HG03175 (cell line): ENCODE results near the gene GGTA1.
"Not testable (repeated sequence)": the region's sequence is repeated elsewhere in the genome, so short reads cannot be mapped to it uniquely, and the experiment has no call there.

Experiments used
- ATAC-seq: cut with Tn5 transposase; IDR thresholded peaks from one replicate; pipeline ENCODE4 v1.9.1; 2021; ENCODE audit warnings: mild to moderate bottlenecking, moderate library complexity; ENCODE audit not compliant: unreplicated experiment

GGTA1 gene

GRCh38 chr9:121499427-121500164 lies at the start of gene GGTA1:
TSS of gene GGTA1 (minus strand) at chr9:121499844. CDS start at chr9:121467922, 31,922 bp downstream.
- no peak for ATAC-seq

- ATAC-seq: no peak
Measured at GRCh38 chr9:121548666-121549065, 49.0 kb upstream of the GGTA1 start.

GRCh38 chr9:121545875-121546423 lies 46.3 kb upstream of the GGTA1 start:
- ATAC-seq: peak; percentile 78

GRCh38 chr9:121545150-121545874 lies 45.7 kb upstream of the GGTA1 start:
- no peak for ATAC-seq

GRCh38 chr9:121542025-121542424 lies 42.4 kb upstream of the GGTA1 start:
- ATAC-seq: no peak

GRCh38 chr9:121541256-121541655 lies 41.6 kb upstream of the GGTA1 start:
- ATAC-seq: no peak

GRCh38 chr9:121538221-121538620 lies 38.6 kb upstream of the GGTA1 start:
- no peak for ATAC-seq

- no peak for ATAC-seq
Measured at GRCh38 chr9:121537283-121537682, 37.6 kb upstream of the GGTA1 start.

GRCh38 chr9:121532881-121533280 lies 33.2 kb upstream of the GGTA1 start:
- no peak for ATAC-seq

- ATAC-seq: no peak
Measured at GRCh38 chr9:121529237-121529987, 29.8 kb upstream of the GGTA1 start.

- ATAC-seq: no peak
Measured at GRCh38 chr9:121528642-121529041, 29.0 kb upstream of the GGTA1 start.

- no peak for ATAC-seq
Measured at GRCh38 chr9:121527371-121527770, 27.7 kb upstream of the GGTA1 start.

GRCh38 chr9:121519688-121520087 lies 20.0 kb upstream of the GGTA1 start:
- ATAC-seq: not testable (repeated sequence)

GRCh38 chr9:121518634-121519033 lies 19.0 kb upstream of the GGTA1 start:
- ATAC-seq: no peak

- ATAC-seq: not testable (repeated sequence)
Measured at GRCh38 chr9:121513166-121513565, 13.5 kb upstream of the GGTA1 start.

- no peak for ATAC-seq
Measured at GRCh38 chr9:121510766-121511550, 11.3 kb upstream of the GGTA1 start.

GRCh38 chr9:121509180-121509579 lies 9.5 kb upstream of the GGTA1 start:
- no peak for ATAC-seq

GRCh38 chr9:121508415-121508814 lies 8.8 kb upstream of the GGTA1 start:
- ATAC-seq: no peak

GRCh38 chr9:121505903-121506735 lies 6.5 kb upstream of the GGTA1 start:
- ATAC-seq: no peak

- no peak for ATAC-seq
Measured at GRCh38 chr9:121503444-121503843, 3.8 kb upstream of the GGTA1 start.
